ENCODE results near the gene UBE2M. TPM values are rescaled to one million over a fixed set of nuclear protein-coding genes. Genes with fewer than 3 reads are reported as not detected.

Gene UBE2M
- total RNA-seq, 2 experiments from 2014 or later, result 91.4 to 93.6 TPM

DNA sequence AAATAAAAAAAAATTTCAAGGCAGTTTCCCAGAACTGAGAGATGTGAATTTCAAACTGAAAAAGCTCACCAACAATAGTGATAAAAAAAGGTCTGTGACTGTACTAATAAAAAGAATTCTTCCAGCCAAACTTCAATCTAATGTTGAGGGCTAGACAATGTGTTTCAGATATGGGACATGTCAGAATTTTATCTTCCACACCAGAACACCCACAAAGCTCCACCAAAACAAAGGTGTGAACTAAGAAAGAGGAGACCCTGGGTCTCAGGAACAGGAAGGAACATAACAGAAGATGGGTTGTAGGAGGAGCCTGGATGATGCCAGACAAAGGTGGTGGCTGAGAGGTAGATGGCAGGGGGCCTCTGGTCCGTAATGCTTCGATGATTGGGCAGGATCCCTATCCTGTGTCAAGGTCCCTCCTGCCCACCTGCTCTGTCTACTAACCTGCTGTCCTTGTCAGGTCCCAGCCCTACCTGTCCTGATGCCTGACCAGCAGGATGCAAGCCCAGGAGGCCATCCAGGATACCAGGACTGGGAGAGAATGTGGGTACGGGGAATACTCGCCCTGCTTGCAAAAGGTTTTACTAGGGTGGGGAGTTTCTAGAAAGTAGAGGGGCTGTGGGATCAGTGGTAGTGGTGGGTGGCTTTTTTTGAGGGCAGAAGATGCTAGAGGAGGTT lies 10.2 kb upstream of the UBE2M start:
- no peaks in the 10 kb centered on the region for H3K9me3 Mint-ChIP-seq
- intact Hi-C loops (cut with micrococcal nuclease), result no loop called here
- CTCF ChIA-PET, result no interaction called here
- no peak overlapping the region for H3K4me3 Mint-ChIP-seq
- H3K4me1 Mint-ChIP-seq (ENCODE audit: low read depth), result peaks cover 24% of the 10 kb centered on the region
- no peak overlapping the region for H3K27ac Mint-ChIP-seq
- peak; percentile 4 for DNase-seq
- peaks cover 24% of the 10 kb centered on the region for H3K36me3 Mint-ChIP-seq (ENCODE audit: low read depth)
- H3K27me3 Mint-ChIP-seq (ENCODE audit: low read depth), result no peaks in the 10 kb centered on the region

DNA sequence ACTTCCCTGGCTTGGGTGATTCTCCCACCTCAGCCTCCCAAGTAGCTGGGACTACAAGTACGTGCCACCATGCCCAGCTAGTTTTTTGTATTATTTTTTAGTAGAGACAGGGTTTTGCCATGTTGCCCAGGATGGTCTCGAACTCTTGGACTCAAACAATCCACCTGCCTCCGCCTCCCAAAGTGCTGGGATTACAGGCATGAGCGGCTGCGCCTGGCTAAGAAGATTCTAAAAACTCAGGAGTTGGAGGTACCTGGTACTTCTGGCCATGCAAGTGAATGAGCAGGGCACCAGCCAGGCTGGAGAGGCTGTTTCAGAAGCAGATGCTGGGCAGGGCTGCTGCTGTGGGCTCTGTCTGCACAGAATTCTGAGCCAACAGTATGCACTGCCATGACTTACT lies 8.6 kb upstream of the UBE2M start:
- peaks cover 25% of the 10 kb centered on the region for H3K36me3 Mint-ChIP-seq (ENCODE audit: low read depth)
- peaks cover 27% of the 10 kb centered on the region for H3K4me1 Mint-ChIP-seq (ENCODE audit: low read depth)
- intact Hi-C loops (cut with micrococcal nuclease), result no loop called here
- no peak overlapping the region for H3K4me3 Mint-ChIP-seq
- H3K9me3 Mint-ChIP-seq, result no peaks in the 10 kb centered on the region
- CTCF ChIA-PET, result interaction anchor here (1.0 kb wide), 1 partner anchor 20 kb away, joined by 3 read pairs; no protein-coding TSS in a partner anchor
- no peaks in the 10 kb centered on the region for H3K27me3 Mint-ChIP-seq (ENCODE audit: low read depth)
- no peak overlapping the region for H3K27ac Mint-ChIP-seq
- DNase-seq, result peak; percentile 0

DNA sequence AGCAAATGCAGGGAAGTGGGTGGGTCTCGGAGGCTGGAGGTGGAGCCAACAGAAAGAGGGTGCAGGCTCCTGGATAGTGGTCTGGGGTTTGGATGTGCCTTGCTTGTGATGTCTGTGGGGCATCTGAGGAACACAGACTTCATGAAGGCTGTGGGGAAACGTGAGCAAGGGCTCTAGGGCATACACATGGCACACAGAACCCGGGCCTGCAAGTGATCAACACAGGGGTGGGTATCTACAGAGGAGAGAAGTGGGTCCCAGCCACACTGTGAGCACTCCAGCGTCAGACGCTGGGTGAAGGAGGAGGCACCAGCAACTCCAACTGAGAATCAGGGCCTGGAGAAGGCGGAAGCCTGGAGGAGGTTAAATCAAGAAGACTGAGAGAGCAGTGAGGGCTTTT lies 5.4 kb upstream of the UBE2M start:
- H3K4me1 Mint-ChIP-seq (ENCODE audit: low read depth), result peaks cover 41% of the 10 kb centered on the region
- no peaks in the 10 kb centered on the region for H3K27me3 Mint-ChIP-seq (ENCODE audit: low read depth)
- H3K4me3 Mint-ChIP-seq, result peak overlapping the region; percentile 4
- peaks cover 22% of the 10 kb centered on the region for H3K36me3 Mint-ChIP-seq (ENCODE audit: low read depth)
- CTCF ChIA-PET, result no interaction called here
- H3K9me3 Mint-ChIP-seq, result no peaks in the 10 kb centered on the region
- intact Hi-C loops (cut with micrococcal nuclease), result loop anchor here (1.0 kb wide), 1 partner anchor 8 kb away; no protein-coding TSS in a partner anchor
- DNase-seq, result no peak
- no peak overlapping the region for H3K27ac Mint-ChIP-seq

DNA sequence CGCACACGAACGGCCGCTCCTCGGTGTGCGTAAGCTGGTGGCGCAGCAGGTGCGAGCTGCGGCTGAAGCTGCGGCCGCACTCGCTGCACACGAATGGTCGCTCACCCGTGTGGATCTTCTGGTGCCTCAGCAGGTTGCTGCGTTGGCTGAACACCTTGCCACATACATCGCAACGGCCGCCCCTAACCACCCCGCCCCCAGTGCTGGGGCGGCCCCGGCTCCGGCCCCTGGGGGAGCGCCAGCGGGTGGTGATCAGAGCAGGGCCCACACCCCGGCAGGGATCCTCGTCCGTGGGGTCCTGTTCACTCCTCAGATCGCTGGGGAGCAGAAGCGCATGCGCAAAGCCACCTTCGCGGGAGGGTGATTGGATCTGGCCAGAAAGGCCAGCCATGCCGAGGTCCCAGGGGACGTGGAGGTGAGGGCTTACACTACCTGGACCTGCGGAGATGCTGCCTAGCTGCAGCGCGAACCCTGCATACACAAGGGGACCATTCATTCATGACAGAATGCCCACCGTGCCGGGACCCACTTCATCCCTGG lies 4.7 kb upstream of the UBE2M start:
- Mint-ChIP-seq H3K27me3 (ENCODE audit: low read depth) (no peaks in the 10 kb centered on the region), H3K4me1 (ENCODE audit: low read depth) (peaks cover 38% of the 10 kb centered on the region), H3K9me3 (no peaks in the 10 kb centered on the region), H3K4me3 (peak overlapping the region; percentile 74), H3K36me3 (ENCODE audit: low read depth) (peaks cover 19% of the 10 kb centered on the region), H3K27ac (no peak overlapping the region)
- intact Hi-C loops (cut with micrococcal nuclease), result loop anchor here (1.0 kb wide), 1 partner anchor 9 kb away; no protein-coding TSS in a partner anchor
- DNase-seq, result no peak
- CTCF ChIA-PET, result interaction anchor here (1.4 kb wide), 1 partner anchor 18 kb away, joined by 3 read pairs; no protein-coding TSS in a partner anchor

DNA sequence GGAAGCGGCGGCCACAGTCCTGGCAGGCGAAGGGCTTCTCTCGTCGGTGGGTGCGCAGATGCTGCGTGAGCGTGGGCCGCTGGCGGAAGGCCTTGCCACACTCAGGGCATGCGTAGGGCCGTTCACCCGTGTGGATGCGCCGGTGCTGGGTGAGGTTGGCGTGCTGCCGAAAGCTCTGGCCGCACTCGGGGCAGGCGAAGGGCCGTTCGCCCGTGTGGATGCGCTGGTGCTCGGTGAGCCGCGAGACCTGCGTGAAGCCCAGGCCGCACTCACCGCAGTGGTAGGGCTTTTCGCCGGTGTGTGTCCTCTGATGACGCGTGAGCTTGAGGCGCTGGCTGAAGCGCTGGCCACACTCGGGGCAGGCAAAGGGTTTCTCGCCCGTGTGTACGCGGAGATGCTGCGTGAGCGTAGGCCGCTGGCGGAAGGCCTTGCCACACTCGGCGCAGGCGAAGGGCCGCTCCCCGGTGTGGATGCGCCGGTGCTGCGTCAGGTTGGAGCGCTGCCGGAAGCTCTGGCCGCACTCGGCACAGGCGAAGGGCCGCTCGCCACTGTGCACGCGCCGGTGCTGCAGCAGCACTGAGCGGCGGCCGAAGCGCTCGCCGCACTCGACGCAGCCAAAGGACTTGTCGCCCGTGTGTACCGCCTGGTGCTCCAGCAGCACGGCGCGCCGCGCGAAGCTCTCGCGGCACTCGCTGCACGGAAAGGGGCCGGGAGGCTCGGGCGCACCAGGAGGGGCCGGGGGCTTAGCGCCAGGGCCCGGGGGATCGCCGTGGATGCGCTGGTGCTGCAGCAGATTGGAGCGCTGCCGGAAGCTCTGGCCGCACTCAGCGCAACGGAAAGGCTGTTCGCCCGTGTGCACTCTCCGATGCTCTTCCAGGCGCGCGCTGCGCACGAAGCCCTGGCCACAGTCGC lies 4.0 kb upstream of the UBE2M start:
- intact Hi-C loops (cut with micrococcal nuclease), result loop anchor here (1.0 kb wide), 1 partner anchor 10 kb away; no protein-coding TSS in a partner anchor
- CTCF ChIA-PET, result interaction anchor here (1.4 to 1.7 kb wide), 3 partner anchors 19 to 45 kb away, joined by 3 to 9 read pairs (median 4); partner anchors contain the start of gene ZBTB45
- H3K4me1 Mint-ChIP-seq (ENCODE audit: low read depth), result peaks cover 42% of the 10 kb centered on the region

DNA sequence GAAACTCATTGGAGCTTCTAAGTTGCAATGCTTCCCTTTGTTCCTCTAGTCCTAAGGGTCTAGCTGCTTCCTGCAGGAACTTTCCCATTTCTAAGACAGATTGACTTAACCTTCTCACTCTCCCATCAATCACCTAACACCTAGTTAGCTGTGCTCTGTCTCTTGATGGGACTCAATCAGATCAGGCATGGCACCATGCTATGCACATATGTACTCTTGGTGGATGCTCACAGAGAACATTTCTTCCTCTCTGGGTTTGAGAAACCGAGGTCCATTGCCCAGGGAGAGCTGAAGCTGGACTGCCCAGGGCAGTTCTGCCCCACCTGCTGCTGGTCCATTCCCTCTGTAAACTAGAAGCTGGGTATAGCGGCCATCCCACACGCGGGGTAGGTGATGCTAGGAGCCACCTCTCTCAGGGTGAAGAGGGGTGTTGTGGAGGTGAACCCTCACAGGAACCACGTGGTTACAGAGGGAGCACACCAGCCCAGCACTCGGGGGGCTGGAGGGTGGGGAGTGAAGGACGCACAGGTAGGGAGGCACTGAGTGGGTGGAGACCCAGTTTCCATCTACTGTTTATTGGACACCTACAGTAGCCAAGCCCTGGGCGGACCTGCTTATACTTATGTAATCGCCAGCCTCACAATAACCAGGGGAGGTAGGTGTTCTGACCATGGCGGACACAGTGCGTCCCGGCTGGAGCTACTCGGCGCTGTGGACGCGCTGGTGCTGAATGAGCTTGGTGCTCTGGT lies 3.1 kb upstream of the UBE2M start:
- no peak for DNase-seq
- intact Hi-C loops (cut with micrococcal nuclease), result no loop called here
- H3K27ac Mint-ChIP-seq, result no peak overlapping the region
- H3K4me3 Mint-ChIP-seq, result peak overlapping the region; percentile 74
- CTCF ChIA-PET, result interaction anchor here (1.0 to 1.7 kb wide), 3 partner anchors 20 to 44 kb away, joined by 3 to 9 read pairs (median 4); partner anchors contain the start of gene ZBTB45
- no peaks in the 10 kb centered on the region for H3K9me3 Mint-ChIP-seq
- H3K36me3 Mint-ChIP-seq (ENCODE audit: low read depth), result peaks cover 26% of the 10 kb centered on the region
- H3K27me3 Mint-ChIP-seq (ENCODE audit: low read depth), result no peaks in the 10 kb centered on the region
- peaks cover 50% of the 10 kb centered on the region for H3K4me1 Mint-ChIP-seq (ENCODE audit: low read depth)

More for the DNA sequence above, 4.0 kb upstream of the UBE2M start:
- Mint-ChIP-seq H3K4me3 (peak overlapping the region; percentile 74), H3K27ac (peak overlapping the region; percentile 30), H3K9me3 (no peaks in the 10 kb centered on the region), H3K27me3 (ENCODE audit: low read depth) (no peaks in the 10 kb centered on the region), H3K36me3 (ENCODE audit: low read depth) (peaks cover 23% of the 10 kb centered on the region)
- peak; percentile 48 for DNase-seq

DNA sequence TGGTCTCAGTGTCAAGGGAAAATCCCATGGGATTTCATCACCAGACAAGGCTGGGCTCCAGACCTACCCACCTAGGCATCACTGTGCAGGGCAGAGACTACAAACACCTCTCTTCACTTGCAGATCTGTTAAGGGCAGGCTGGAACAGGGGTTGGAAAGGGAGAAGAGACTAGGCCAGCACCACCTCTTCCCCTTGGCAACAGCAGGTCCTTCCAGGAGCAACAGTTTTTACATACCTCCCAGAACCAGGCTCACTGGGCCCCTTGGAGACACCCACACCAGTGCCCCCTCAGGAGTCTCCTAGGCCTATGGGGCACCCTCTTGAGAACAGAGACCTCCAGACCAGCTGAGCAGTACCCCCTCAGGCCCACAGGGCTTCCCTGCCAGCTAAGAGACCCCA lies 2.5 kb upstream of the UBE2M start:
- intact Hi-C loops (cut with micrococcal nuclease), result no loop called here
- peaks cover 56% of the 10 kb centered on the region for H3K4me1 Mint-ChIP-seq (ENCODE audit: low read depth)
- CTCF ChIA-PET, result interaction anchor here (1.0 to 1.7 kb wide), 3 partner anchors 20 to 43 kb away, joined by 3 to 9 read pairs (median 4); partner anchors contain the start of gene ZBTB45
- H3K36me3 Mint-ChIP-seq (ENCODE audit: low read depth), result peaks cover 30% of the 10 kb centered on the region
- DNase-seq, result no peak
- H3K27me3 Mint-ChIP-seq (ENCODE audit: low read depth), result no peaks in the 10 kb centered on the region
- H3K9me3 Mint-ChIP-seq, result no peaks in the 10 kb centered on the region
- H3K27ac Mint-ChIP-seq, result no peak overlapping the region
- peak overlapping the region; percentile 90 for H3K4me3 Mint-ChIP-seq

DNA sequence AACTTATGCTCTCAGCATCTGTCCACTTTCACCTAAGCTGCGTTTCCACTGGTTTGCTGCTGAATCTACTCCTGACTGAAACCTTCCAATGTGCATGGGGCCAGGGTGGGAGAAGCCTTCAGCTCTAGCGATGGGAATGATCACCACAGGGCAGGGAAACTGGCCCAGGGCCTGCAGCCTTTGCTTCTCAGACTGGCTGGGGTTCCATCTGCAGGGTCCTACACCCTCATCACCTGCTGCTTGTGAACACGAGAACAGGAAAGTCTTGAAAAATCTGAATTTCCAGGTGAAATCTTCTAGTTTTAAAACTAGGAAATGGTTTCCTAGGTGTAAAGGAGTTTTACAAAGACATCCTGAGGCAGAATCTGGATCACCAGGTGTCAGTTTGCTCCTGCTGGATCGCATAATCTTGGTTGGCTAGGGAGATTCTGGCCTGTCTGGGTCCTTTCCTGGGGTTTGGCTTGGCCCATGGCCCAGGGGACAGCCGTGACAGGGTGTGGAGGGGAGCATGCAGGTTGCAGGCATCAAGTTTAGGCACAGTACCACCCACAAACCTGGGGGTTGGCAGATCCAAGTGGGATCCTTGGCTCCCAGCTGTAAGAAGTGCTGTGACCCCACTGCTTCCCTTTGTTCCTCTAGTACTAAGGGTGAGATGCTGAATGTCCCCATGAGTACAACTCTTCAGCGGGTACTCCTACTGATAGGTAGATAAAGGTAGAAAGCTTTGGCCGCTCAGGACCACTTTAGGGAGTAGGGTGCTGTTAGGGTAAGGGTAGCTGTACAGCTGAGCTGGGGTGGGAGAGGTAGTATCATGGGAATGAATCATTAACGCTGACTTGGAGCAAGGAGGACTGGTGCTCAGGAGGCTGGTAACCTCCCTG lies 1.8 kb upstream of the UBE2M start:
- H3K27me3 Mint-ChIP-seq (ENCODE audit: low read depth), result no peaks in the 10 kb centered on the region
- intact Hi-C loops (cut with micrococcal nuclease), result no loop called here
- peaks cover 59% of the 10 kb centered on the region for H3K4me1 Mint-ChIP-seq (ENCODE audit: low read depth)
- CTCF ChIA-PET, result interaction anchor here (0.6 to 1.6 kb wide), 3 partner anchors 21 to 43 kb away, joined by 3 to 4 read pairs (median 4); partner anchors contain the start of gene ZBTB45
- no peaks in the 10 kb centered on the region for H3K9me3 Mint-ChIP-seq
- H3K27ac Mint-ChIP-seq, result peak overlapping the region; percentile 100
- peak overlapping the region; percentile 90 for H3K4me3 Mint-ChIP-seq
- peaks cover 33% of the 10 kb centered on the region for H3K36me3 Mint-ChIP-seq (ENCODE audit: low read depth)
- DNase-seq, result no peak

DNA sequence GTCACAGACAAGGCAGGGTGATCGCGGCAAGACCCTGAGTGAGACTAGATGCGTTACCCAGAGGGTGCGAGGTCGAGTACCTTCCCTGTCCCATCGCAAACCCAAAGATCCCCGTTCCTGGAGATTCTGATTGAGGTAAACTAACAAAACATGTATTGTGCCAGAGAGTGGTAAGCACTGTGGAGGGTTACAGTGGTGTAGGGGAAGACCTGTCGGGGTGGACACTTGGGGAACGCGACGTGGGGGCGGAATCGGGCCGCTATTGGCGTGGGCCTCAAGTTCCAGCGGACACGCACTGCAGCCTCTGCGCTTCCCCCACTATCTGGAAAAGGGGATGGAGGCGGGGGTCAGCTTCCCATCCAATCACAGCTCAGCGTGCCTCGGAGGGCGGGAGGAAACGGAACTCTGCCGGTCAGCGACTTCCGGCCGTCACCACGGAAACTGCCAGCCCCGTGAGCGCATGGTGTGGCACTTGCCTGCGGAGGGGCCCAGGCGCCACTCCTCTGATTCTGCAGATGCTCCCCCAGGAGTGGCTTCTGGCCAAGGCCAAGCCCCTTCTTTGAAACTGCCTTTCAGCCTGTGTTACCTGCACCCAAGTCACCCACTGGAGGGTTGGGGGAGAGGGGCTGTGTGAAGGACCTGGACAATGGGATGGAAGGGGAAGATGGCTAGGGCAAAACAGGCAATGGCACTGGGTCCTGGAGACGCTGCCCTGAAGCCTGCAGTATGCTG lies 1.0 kb upstream of the UBE2M start:
- intact Hi-C loops (cut with micrococcal nuclease), result loop anchor here (1.0 kb wide), 4 partner anchors 14 to 178 kb away; partner anchors contain the start of genes MZF1, TRIM28 and ZNF837
- DNase-seq, result peak; percentile 87
- peak overlapping the region; percentile 100 for H3K27ac Mint-ChIP-seq
- no peaks in the 10 kb centered on the region for H3K9me3 Mint-ChIP-seq
- H3K36me3 Mint-ChIP-seq (ENCODE audit: low read depth), result peaks cover 36% of the 10 kb centered on the region
- peaks cover 63% of the 10 kb centered on the region for H3K4me1 Mint-ChIP-seq (ENCODE audit: low read depth)
- no peaks in the 10 kb centered on the region for H3K27me3 Mint-ChIP-seq (ENCODE audit: low read depth)
- H3K4me3 Mint-ChIP-seq, result peak overlapping the region; percentile 90
- CTCF ChIA-PET, result interaction anchor here (0.6 kb wide), 1 partner anchor 40 kb away, joined by 4 read pairs; the partner anchor contains the start of gene ZBTB45

DNA sequence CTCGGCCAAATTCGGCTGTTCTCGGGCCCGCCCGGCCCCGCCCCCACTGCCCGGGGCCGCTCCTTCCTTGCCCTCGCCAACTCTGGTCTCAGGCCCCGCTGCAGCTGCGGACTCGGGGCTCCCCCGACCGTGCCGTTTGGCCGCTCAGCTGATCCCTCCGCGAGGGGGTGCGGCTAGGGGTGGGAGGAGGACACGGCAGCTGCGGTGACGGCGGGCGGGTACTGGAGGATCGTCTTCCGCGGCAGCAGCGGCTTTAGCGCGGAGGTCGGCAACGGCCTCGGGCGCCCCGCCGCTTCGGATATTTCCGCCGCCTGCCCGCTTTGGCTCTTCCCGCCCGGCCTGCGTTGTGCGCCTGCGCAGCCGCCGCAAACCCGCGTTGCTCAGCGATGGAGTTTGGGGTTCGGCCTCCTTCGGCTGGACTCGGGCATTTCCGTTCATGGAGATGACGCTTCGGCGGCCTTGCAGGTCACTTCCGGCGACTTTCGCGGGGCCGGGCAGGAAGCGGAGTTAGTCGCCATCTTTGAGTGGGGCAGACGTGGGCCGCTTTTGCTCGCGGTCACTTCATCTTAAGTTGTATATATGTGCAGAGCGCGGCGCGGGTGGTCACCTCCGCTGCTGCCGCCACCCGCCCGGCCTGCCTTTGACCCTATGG lies 338 bp upstream of the UBE2M start:
- CTCF ChIA-PET, result no interaction called here
- Mint-ChIP-seq H3K36me3 (ENCODE audit: low read depth) (peaks cover 37% of the 10 kb centered on the region), H3K4me1 (ENCODE audit: low read depth) (peaks cover 66% of the 10 kb centered on the region)

More for the DNA sequence above, 338 bp upstream of the UBE2M start:
- H3K9me3 Mint-ChIP-seq, result no peaks in the 10 kb centered on the region
- H3K27me3 Mint-ChIP-seq (ENCODE audit: low read depth), result no peaks in the 10 kb centered on the region
- DNase-seq, result peak; percentile 100
- peak overlapping the region; percentile 100 for H3K27ac Mint-ChIP-seq
- intact Hi-C loops (cut with micrococcal nuclease), result loop anchor here (1.0 kb wide), 5 partner anchors 14 to 177 kb away; partner anchors contain the start of genes MZF1, TRIM28 and ZNF837
- H3K4me3 Mint-ChIP-seq, result peak overlapping the region; percentile 90
